ENCODE measurements around the gene AAMDC.

DNA sequence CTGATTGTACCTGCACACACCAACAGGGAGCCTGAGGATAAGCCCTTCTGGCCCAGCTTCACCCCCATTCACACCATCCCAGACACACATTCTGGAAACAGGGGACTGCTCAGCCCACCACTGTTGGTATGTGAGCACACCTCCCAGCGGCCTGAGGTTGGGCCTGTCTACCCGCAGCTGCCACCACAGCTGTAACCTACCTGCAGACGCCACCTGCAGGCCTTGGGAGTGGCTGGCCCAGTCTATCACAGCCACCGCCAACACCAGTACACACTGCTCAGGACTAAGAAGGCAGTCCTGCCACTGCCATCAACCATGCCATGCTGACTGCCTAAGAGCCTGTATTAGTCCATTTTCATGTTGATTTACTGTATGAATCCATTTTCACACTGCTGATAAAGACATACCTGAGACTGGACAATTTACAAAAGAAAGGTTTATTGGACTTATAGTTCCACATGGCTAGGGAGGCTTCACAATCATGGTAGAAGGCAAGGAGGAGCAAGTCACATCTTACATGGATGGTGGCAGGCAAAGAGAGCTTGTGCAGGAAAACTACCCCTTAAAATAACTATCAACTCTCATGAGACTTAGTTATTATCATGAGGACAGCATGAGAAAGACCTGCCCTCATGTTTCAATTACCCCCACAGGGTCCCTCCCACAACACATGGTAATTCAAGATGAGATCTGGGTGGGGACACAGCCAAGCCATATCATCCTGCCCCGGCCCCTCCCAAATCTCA is 31.0 kb upstream of the AAMDC start:
- TF ChIP-seq, protein P1, sequence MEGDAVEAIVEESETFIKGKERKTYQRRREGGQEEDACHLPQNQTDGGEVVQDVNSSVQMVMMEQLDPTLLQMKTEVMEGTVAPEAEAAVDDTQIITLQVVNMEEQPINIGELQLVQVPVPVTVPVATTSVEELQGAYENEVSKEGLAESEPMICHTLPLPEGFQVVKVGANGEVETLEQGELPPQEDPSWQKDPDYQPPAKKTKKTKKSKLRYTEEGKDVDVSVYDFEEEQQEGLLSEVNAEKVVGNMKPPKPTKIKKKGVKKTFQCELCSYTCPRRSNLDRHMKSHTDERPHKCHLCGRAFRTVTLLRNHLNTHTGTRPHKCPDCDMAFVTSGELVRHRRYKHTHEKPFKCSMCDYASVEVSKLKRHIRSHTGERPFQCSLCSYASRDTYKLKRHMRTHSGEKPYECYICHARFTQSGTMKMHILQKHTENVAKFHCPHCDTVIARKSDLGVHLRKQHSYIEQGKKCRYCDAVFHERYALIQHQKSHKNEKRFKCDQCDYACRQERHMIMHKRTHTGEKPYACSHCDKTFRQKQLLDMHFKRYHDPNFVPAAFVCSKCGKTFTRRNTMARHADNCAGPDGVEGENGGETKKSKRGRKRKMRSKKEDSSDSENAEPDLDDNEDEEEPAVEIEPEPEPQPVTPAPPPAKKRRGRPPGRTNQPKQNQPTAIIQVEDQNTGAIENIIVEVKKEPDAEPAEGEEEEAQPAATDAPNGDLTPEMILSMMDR (IDR thresholded peaks at IDR 0.05): no peak
- TF ChIP-seq POLR2A (IDR thresholded peaks at IDR 0.05): no peak
- no peak for TF ChIP-seq EP300 (IDR thresholded peaks at IDR 0.05)

Measured in suprapubic skin (tissue), 3 donors.